SU-DHL-6 (cell line): ENCODE results near the gene HESX1.

Experiments
- H2AFZ ChIP-seq: fragments of 200-600 bp; sonication (generic); 2 replicates; pipeline ENCODE4 v1.6.1; 2014; ENCODE audit warnings: low read depth, mild to moderate bottlenecking, moderate library complexity, mixed read lengths, antibody characterized with exemption, low read length; ENCODE audit not compliant: severe bottlenecking
- H3F3A ChIP-seq: fragments of 200-600 bp; shearing (Covaris generic); 2 replicates; pipeline ENCODE4 v1.6.0; 2016; ENCODE audit warnings: antibody characterized with exemption, mild to moderate bottlenecking; ENCODE audit not compliant: insufficient read depth
- H3K27ac ChIP-seq: fragments of 200-600 bp; sonication (generic); 2 replicates; pipeline ENCODE4 v1.5.1; 2016; ENCODE audit warnings: low read depth, mild to moderate bottlenecking, low read length, moderate library complexity, mixed read lengths
- H3K27me3 ChIP-seq: fragments of 200-600 bp; sonication (generic), shearing (Covaris generic); 2 replicates; pipeline ENCODE4 v1.6.0; 2014; ENCODE audit warnings: mild to moderate bottlenecking, low read length
- H3K36me3 ChIP-seq: fragments of 200-600 bp; sonication (generic); 2 replicates; pipeline ENCODE4 v1.6.1; 2014; ENCODE audit warnings: mild to moderate bottlenecking, low read length, mixed read lengths
- H3K4me2 ChIP-seq: fragments of 300-600, 200-600 bp; shearing (Covaris generic), sonication (generic); 2 replicates; pipeline ENCODE4 v1.6.0; 2014; ENCODE audit warnings: low read length, low read depth, mild to moderate bottlenecking; ENCODE audit not compliant: poor library complexity, severe bottlenecking
- H3K4me3 ChIP-seq: fragments of 200-600 bp; sonication (generic); 2 replicates; pipeline ENCODE4 v1.5.1; 2014; ENCODE audit warnings: antibody characterized with exemption, low read length, mild to moderate bottlenecking, mixed read lengths; ENCODE audit not compliant: insufficient read depth, poor library complexity, severe bottlenecking
- H3K79me2 ChIP-seq: fragments of 200-600 bp; sonication (generic); 2 replicates; pipeline ENCODE4 v1.6.1; 2014; ENCODE audit warnings: mild to moderate bottlenecking, low read length, moderate library complexity; ENCODE audit not compliant: insufficient read depth
- H3K9ac ChIP-seq: fragments of 200-600 bp; sonication (generic); 2 replicates; pipeline ENCODE4 v1.7.0; 2014; ENCODE audit warnings: mild to moderate bottlenecking, low read length
- H3K9me2 ChIP-seq: fragments of 200-600 bp; sonication (generic); replicated peaks from 2 replicates; pipeline ENCODE4 v1.6.1; 2014; ENCODE audit warnings: low read length; ENCODE audit not compliant: insufficient read depth
- H3K9me3 ChIP-seq: fragments of 200-600 bp; sonication (generic); 2 replicates; pipeline ENCODE4 v1.6.1; 2014; ENCODE audit warnings: low read length, mixed read lengths; ENCODE audit not compliant: insufficient read depth
- H4K20me1 ChIP-seq: fragments of 200-600 bp; sonication (generic); 2 replicates; pipeline ENCODE4 v1.6.1; 2014; ENCODE audit warnings: low read depth, mild to moderate bottlenecking, antibody characterized with exemption, low read length, moderate library complexity, mixed read lengths
- CTCF ChIP-seq: fragments of 200-600 bp; sonication (generic); IDR thresholded peaks from one replicate; pipeline ENCODE4 v1.5.1; 2017; ENCODE audit warnings: antibody characterized with exemption, mild to moderate bottlenecking, low read length, moderate library complexity; ENCODE audit not compliant: insufficient read depth, poor library complexity, severe bottlenecking
- EZH2phosphoT487 ChIP-seq: fragments of 200-600 bp; sonication (generic), shearing (Covaris generic); conservative IDR thresholded peaks from 2 replicates; pipeline ENCODE4 v1.6.1; 2018; ENCODE audit warnings: mild to moderate bottlenecking, antibody characterized with exemption, low read length, moderate library complexity, mixed read lengths

The HESX1 gene

GRCh38 chr3:57192028-57192427, 7.8 kb downstream of the HESX1 start:
- H3K9ac ChIP-seq = no peak overlapping the region

GRCh38 chr3:57184526-57184925, 15.3 kb downstream of the HESX1 start:
- Histone ChIP-seq H4K20me1 (no peaks in the 10 kb centered on the region), H3K36me3 (no peaks in the 10 kb centered on the region), H3K79me2 (no peaks in the 10 kb centered on the region), H3K4me2 (no peak overlapping the region), H3K27me3 (no peaks in the 10 kb centered on the region), H3K27ac (no peak overlapping the region), H3K9me3 (no peaks in the 10 kb centered on the region), H3K4me3 (no peak overlapping the region), H3K9me2 (no peaks in the 10 kb centered on the region), H3K9ac (no peak overlapping the region), H3F3A (no peaks in the 10 kb centered on the region), H2AFZ (no peak overlapping the region)
- TF ChIP-seq EZH2phosphoT487 (no peak), CTCF (no peak)

More at GRCh38 chr3:57192028-57192427, 7.8 kb downstream of the HESX1 start:
- Histone ChIP-seq H2AFZ (no peak overlapping the region), H3K9me2 (no peaks in the 10 kb centered on the region), H3K4me3 (no peak overlapping the region), H3K36me3 (no peaks in the 10 kb centered on the region), H3K27me3 (no peaks in the 10 kb centered on the region), H3F3A (no peaks in the 10 kb centered on the region), H4K20me1 (no peaks in the 10 kb centered on the region), H3K4me2 (no peak overlapping the region), H3K79me2 (no peaks in the 10 kb centered on the region), H3K9me3 (no peaks in the 10 kb centered on the region), H3K27ac (no peak overlapping the region)
- TF ChIP-seq CTCF (no peak), EZH2phosphoT487 (no peak)

GRCh38 chr3:57179580-57180410, 20.0 kb downstream of the HESX1 start:
- Histone ChIP-seq H2AFZ (no peak overlapping the region), H3K36me3 (no peaks in the 10 kb centered on the region), H4K20me1 (no peaks in the 10 kb centered on the region), H3K27ac (no peak overlapping the region), H3K9me2 (no peaks in the 10 kb centered on the region), H3K4me2 (no peak overlapping the region), H3K4me3 (no peak overlapping the region), H3K27me3 (no peaks in the 10 kb centered on the region), H3K79me2 (no peaks in the 10 kb centered on the region), H3F3A (no peaks in the 10 kb centered on the region), H3K9ac (no peak overlapping the region), H3K9me3 (no peaks in the 10 kb centered on the region)
- TF ChIP-seq CTCF (peak; percentile 24), EZH2phosphoT487 (no peak)
